Measurements from ENCODE around the gene DISC1.

DNA sequence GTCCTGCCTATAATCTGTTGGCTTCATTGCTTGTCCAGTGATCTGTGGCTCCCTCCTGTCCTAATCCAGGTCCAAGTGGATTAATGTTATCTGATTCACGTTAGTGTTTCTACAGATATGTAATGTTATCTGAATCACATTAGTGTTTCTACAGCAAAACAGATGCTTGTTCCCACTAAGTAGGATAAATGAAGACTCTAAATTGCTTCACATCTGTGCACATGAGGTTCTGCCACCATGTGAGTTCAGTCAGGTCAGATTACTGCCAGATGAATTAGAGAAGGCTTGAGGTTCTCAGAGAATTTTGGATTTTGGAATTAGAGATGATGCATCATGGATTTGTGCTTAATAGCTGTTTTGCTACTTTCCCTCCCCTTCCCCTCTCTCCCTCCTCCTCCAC lies 13.2 kb downstream of the DISC1 start:
- TF ChIP-seq ZNF8 (CRISPR knock-in tag; IDR thresholded peaks at IDR 0.05) (0 out of 2 replicates have a peak, but pooled peaks have one; percentile 30), ISL1 (CRISPR knock-in tag; IDR thresholded peaks at IDR 0.05) (no peak), SNAI2 (CRISPR knock-in tag; IDR thresholded peaks at IDR 0.05) (no peak), CSDC2 (CRISPR knock-in tag; IDR thresholded peaks at IDR 0.05) (no peak)
- TF ChIP-seq, protein P1, sequence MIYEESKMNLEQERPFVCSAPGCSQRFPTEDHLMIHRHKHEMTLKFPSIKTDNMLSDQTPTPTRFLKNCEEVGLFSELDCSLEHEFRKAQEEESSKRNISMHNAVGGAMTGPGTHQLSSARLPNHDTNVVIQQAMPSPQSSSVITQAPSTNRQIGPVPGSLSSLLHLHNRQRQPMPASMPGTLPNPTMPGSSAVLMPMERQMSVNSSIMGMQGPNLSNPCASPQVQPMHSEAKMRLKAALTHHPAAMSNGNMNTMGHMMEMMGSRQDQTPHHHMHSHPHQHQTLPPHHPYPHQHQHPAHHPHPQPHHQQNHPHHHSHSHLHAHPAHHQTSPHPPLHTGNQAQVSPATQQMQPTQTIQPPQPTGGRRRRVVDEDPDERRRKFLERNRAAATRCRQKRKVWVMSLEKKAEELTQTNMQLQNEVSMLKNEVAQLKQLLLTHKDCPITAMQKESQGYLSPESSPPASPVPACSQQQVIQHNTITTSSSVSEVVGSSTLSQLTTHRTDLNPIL (CRISPR knock-in tag; IDR thresholded peaks at IDR 0.05; ENCODE audit: low read depth): no peak
- TF ChIP-seq, protein P2, sequence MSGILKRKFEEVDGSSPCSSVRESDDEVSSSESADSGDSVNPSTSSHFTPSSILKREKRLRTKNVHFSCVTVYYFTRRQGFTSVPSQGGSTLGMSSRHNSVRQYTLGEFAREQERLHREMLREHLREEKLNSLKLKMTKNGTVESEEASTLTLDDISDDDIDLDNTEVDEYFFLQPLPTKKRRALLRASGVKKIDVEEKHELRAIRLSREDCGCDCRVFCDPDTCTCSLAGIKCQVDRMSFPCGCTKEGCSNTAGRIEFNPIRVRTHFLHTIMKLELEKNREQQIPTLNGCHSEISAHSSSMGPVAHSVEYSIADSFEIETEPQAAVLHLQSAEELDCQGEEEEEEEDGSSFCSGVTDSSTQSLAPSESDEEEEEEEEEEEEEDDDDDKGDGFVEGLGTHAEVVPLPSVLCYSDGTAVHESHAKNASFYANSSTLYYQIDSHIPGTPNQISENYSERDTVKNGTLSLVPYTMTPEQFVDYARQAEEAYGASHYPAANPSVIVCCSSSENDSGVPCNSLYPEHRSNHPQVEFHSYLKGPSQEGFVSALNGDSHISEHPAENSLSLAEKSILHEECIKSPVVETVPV (CRISPR knock-in tag; IDR thresholded peaks at IDR 0.05): no peak
